HG02852 (cell line): ENCODE results near the gene ZNF618.

Source experiments
- ATAC-seq: cut with Tn5 transposase; IDR thresholded peaks from one replicate; pipeline ENCODE4 v1.9.1; 2021; ENCODE audit warnings: mild to moderate bottlenecking, moderate library complexity; ENCODE audit not compliant: unreplicated experiment

The ZNF618 gene

GRCh38 chr9:113910036-113910639 is 34.0 kb downstream of the ZNF618 start:
- ATAC-seq = no peak

GRCh38 chr9:113911850-113912557 is 35.9 kb downstream of the ZNF618 start:
- no peak for ATAC-seq

DNA sequence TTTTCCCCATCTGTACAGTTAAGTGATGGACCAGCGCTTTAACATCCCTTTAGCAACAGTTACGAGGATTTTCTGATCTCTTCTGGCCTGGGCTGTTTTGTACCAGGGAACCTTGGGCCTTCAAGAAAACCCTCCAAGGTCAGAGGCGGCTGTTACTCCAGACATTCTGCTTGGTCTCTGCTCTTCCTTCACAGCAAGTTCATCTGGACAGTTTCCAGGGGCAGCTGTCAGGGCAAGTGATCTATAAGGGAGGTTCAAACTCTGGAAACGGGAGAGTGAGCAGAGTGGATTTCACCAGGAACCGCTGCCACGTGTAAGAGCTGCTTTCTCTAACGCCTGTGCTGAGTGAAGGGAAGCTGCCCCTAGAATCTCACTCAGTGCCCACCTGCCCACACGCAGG is 36.7 kb downstream of the ZNF618 start:
- no peak for ATAC-seq

GRCh38 chr9:113913426-113914195 is 37.5 kb downstream of the ZNF618 start:
- ATAC-seq = no peak

- no peak for ATAC-seq
Observed at GRCh38 chr9:113914517-113914916, 38.4 kb downstream of the ZNF618 start.

DNA sequence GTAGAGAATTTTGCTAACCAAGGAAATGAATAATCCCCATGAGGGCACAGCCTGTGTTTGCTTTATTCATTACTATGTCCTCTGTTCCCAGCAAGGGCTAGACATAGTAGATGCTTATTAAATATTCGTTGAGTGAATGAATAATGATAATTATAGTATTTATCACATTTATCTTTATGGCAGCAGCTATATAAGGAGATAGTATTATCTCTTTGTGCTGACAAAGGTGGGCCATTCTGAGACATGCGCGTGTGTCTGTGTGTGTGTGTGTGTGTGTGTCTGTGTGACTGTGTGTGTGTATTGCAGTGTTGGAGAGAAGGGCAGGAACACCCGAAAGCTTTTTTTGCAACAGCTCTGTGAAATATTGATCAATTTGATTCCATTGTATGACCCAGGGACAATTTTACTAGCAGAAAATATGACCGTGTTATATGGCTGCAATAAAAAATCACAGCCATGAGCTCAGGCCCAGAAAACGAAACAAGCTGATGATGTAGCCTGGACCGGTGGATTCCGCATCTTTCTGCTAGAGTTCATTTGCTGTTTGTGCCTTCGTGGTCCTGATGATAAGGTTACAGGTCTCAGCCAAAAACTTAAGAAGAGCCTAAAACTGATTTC is 39.8 kb downstream of the ZNF618 start:
- no peak for ATAC-seq

DNA sequence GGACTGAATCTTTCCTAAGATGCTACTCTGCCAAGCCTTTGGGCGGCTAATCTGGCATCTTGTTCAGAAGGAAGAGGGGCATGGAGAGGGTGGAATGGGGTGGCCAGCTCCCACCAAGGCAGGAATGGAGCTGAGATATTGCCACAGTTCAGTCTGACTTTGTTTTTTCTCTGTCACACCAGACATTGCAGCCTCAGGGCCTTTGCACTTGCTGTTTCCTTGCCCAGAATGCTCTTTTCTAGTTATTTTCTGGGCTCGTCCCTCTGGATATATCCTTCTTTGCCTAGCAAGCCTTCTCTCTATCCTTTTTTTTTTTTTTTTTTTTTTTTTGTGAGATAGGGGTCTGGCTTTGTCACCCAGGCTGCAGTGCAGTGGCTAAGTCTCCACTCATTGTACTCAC is 40.8 kb downstream of the ZNF618 start:
- no peak for ATAC-seq

GRCh38 chr9:113918697-113919350 is 42.7 kb downstream of the ZNF618 start:
- ATAC-seq = no peak

GRCh38 chr9:113919382-113919781 is 43.3 kb downstream of the ZNF618 start:
- ATAC-seq = no peak

GRCh38 chr9:113919871-113920270 is 43.8 kb downstream of the ZNF618 start:
- no peak for ATAC-seq

DNA sequence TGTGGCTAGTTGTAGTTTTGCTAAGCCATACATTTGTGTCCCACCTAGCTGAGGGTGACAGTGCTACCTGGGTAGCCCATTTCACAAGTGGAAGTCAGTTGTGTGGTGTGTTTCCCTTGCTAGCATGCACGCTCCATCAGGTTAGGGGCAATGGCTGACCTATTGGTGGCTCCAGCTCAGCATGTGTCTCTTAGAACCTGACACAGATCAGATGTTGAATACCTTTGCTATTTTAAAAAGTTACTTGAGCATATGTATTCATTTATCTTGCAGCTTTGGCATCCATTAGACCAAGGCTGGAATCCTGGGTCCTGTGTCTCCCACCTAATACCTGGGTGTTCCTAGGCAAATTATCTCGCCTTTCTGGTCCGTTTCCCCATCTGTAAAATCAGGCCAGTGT is 44.8 kb downstream of the ZNF618 start:
- no peak for ATAC-seq

DNA sequence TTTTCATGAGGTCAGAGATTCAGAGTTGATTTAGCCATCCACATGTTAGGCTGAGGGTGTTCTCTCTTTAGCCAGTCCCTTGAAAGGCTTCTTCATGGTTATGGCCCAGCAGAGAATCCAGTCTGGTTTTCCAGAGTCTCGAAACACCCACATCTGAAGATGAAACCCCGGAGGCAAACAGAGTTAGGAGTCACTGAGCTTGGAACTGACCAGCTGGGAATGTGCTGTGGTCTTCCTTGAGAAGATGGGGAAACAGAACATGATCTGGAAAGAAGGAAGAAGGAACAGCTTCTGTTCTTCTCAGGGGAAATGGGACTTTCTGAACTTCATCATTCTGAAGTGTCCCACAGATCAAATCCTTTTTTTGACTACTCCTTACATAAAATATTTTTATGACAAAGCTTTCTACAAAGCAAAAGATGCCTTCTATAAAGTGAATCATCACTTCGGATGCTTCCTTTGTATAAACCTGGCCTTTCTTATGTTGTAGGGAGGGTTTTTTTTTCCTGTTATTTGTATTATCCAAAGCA is 45.4 kb downstream of the ZNF618 start:
- ATAC-seq = no peak

DNA sequence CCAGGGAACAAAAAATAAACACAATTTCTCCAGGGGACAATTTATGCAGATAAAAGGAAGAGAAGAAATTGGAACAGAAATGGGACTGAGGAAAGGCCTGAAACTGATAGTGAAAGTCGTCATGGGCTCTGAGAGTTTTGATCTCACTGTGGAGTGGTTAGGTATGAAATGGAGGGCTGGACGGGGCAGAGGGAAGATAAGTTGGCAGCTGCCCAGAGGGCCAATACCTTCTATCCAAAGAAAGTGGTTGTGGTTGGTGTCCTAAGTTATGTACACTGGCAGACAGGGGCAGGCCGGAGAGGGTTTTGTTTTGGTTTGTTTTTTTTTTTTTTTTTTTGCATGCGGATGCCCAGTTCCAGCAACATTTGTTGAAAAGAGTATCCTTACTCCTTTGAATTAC is 46.1 kb downstream of the ZNF618 start:
- no peak for ATAC-seq

DNA sequence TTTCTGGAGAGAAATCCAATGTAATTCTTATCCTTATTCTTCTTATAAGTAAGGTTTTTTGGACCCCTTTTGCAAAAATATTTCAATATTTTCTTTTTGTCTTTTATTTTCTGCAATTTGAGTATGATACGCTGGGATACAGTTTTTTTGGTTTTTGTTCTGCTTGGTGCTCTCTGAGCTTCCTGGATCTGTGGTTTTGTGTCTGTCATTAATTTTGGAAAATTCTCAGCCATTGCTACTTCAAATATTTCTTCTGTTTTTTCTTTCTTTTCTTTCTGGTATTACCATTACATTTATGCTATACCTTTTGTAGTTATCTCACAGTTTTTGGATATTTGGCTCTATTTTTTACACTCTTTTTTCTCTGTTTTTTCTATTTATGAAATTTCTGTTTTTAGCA is 50.1 kb downstream of the ZNF618 start:
- no peak for ATAC-seq

GRCh38 chr9:113927277-113927676 is 51.2 kb downstream of the ZNF618 start:
- no peak for ATAC-seq

DNA sequence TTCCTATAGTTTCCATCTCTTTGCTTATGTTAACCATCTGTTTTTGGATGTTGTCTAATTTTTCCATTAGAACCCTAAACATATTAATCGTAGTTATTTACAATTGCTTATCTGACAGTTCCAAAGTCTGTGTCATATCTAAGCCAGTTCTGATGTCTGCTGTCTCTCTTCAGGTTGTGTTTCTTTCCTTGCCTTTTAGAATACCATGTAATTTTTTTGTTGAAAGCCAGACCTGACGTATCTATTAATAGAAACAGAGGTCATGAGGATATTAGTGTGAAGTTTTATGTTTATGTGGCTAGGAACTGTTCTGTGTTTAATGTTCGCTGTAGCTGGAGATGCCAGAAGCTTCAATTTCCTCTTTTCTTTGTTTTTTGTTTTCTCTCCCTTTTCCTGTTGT is 52.2 kb downstream of the ZNF618 start:
- ATAC-seq = no peak

DNA sequence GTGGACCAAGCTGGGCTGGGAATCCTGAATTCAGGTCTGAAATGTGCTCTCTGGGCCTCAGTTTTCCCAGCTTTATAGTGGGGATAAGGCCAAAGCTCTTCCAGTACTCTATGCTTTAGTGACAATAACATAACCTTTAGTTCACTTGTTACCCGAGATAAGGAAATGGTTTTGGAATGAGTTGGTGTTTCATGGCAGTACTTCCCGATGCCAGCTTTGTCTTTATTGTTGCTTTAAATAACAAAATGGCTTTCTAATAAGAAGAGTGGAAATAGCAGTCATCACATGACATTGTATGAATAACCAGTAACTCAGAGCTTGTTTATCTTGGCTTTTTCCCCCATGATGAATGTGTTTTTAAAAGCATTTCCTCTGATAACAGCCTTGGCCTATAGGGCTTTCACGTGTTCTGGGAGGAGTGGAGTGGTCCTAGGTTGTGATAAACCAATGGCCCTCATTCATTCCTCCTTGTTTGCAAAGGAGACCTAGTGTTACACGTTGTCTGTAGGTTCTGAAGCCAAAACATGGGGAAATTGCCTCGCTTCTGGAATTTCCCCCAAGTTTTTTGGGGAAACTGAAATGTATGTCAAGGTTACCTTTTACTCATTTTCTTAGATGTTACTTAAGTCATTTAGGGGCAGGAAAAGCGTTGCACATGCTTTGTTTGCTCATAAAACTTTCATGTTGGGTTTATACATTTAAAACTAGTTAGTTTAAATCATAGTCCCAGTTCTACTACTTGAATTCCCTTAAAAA is 53.7 kb downstream of the ZNF618 start:
- no peak for ATAC-seq

DNA sequence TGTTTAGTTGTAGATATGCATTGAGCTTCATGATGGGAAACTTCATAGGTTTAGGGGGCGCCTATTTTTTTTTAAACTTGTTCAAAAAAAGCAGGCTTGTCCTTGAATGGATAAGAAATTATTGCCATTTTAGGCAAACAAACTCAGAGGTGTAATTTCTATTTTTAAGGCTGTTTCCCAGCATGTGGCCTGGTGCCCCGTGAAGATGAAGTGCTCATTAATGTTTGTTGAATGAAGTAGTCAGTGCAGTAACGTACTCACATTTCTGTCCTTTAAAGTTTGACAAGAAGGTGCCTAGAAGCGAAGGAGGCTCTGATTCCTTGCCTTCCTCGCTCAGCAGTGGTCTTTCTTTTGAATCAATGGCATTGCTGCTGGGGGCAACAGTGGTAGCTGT is 54.3 kb downstream of the ZNF618 start:
- ATAC-seq = no peak

- ATAC-seq = no peak
Observed at GRCh38 chr9:113931140-113931539, 55.0 kb downstream of the ZNF618 start.

DNA sequence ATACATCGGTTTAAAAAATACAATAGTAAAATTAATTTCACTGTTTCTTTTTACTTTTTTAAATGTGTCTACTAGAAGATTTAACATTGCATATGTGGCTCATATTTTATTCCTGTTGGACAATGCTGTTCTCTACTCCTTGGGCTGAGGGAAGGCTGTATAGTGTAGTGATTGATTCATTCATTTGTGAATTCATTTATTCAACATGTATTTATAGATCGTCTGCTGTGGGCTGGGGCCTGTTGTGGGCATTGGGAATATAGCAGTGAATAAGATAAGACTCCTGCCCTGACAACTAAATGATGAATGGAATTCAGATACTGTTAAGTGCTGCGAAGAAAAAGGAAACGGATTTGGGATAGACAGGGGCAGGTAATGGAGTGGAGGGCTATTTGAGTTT is 55.7 kb downstream of the ZNF618 start:
- ATAC-seq = no peak
